ENCODE results near the gene STPG3. TPM values are rescaled to one million over a fixed set of nuclear protein-coding genes. Genes with fewer than 3 reads are reported as not detected.

The STPG3 gene
- total and polyA plus RNA-seq, 3 donors from 2014 or later, result 14.6 to 58.9 (median 34.1) TPM

- intact Hi-C loops (cut with DNase I; ENCODE audit: low total_unique reads), result no loop called here
- WGBS, 2 donors, result 69 to 81% methylated on average over 2 to 6 of the region's 6 CpGs
- H3K4me3 ChIP-seq, result no peak overlapping the region
- TF ChIP-seq POLR2A (IDR thresholded peaks at IDR 0.05), result no peak
- TF ChIP-seq, protein P1, sequence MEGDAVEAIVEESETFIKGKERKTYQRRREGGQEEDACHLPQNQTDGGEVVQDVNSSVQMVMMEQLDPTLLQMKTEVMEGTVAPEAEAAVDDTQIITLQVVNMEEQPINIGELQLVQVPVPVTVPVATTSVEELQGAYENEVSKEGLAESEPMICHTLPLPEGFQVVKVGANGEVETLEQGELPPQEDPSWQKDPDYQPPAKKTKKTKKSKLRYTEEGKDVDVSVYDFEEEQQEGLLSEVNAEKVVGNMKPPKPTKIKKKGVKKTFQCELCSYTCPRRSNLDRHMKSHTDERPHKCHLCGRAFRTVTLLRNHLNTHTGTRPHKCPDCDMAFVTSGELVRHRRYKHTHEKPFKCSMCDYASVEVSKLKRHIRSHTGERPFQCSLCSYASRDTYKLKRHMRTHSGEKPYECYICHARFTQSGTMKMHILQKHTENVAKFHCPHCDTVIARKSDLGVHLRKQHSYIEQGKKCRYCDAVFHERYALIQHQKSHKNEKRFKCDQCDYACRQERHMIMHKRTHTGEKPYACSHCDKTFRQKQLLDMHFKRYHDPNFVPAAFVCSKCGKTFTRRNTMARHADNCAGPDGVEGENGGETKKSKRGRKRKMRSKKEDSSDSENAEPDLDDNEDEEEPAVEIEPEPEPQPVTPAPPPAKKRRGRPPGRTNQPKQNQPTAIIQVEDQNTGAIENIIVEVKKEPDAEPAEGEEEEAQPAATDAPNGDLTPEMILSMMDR (IDR thresholded peaks at IDR 0.05), result no peak
- no peaks in the 10 kb centered on the region for H3K36me3 ChIP-seq (ENCODE audit: low read depth, missing control alignments)
- no peaks in the 10 kb centered on the region for H3K27me3 ChIP-seq
- DNase-seq, result no peak
- H3K9me3 ChIP-seq, result no peaks in the 10 kb centered on the region
- H3K4me1 ChIP-seq, result peaks cover 41% of the 10 kb centered on the region
- no peak overlapping the region for H3K27ac ChIP-seq
Observed at GRCh38 chr9:137247916-137248175, 3.2 kb upstream of the STPG3 start.

DNA sequence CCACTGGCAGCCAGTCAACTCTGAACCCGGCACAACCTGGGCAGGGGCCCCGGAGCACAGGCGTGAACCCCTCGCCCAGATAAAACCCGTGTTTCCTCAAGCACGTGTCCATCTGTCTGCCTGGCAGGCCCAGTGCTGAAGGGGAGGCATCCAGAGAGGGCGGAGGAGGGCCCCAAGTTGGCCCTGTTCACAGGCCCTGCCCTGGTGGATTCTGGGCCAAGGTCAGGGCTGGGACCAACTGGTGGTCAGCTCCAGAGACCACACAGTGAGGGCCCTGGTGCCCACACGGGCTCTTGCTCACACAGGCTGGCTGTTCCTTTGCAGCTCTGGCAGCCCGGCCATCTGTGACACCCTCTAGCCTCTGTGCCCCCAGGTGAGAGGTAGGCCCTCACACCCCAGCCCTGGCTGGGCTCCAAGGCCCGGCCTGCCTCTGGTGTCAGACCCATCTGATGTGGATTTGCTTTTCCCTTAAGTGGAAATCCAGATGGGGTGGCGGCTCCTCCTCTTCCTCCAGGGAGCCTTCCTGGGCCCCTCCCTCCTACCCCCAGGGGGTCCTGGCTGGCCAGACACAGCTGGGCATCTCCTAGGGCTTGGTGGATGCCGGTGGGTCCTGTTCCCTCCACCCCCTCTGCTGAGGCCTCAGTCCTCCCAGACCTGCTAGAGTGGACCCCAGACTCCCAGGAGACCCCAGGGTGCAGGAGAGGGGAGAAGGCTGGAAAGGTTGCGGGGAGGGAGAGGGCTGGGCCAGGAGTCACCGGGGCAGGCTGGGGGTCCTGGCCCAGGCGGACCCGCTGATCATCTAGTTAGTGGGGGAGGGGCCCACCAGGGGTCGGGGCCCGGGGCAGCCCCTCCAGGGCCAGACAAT lies 525 bp upstream of the STPG3 start:
- intact Hi-C loops (cut with DNase I; ENCODE audit: low total_unique reads), result no loop called here
- WGBS, 2 donors, result 40 to 74% methylated on average over 6 to 17 of the region's 18 CpGs
- Histone ChIP-seq H3K4me1 (peaks cover 56% of the 10 kb centered on the region), H3K27me3 (no peaks in the 10 kb centered on the region), H3K27ac (peak overlapping the region; percentile 18 to 36), H3K36me3 (ENCODE audit: low read depth, missing control alignments) (no peaks in the 10 kb centered on the region), H3K9me3 (no peaks in the 10 kb centered on the region), H3K4me3 (no peak overlapping the region)
- no peak for TF ChIP-seq POLR2A (IDR thresholded peaks at IDR 0.05)
- TF ChIP-seq, protein P1 (IDR thresholded peaks at IDR 0.05), result no peak
- DNase-seq, result peak; percentile 85

GRCh38 chr9:137251490-137252268 lies 593 bp downstream of the STPG3 start:
- intact Hi-C loops (cut with DNase I; ENCODE audit: low total_unique reads), result no loop called here
- Histone ChIP-seq H3K9me3 (no peaks in the 10 kb centered on the region), H3K27ac (peak overlapping the region; percentile 18 to 36), H3K4me3 (no peak overlapping the region), H3K27me3 (no peaks in the 10 kb centered on the region), H3K4me1 (peaks cover 64% of the 10 kb centered on the region), H3K36me3 (ENCODE audit: low read depth, missing control alignments) (no peaks in the 10 kb centered on the region)
- 88 to 91% methylated on average over 9 to 21 of the region's 22 CpGs for WGBS, 2 donors
- no peak for TF ChIP-seq POLR2A (IDR thresholded peaks at IDR 0.05)
- TF ChIP-seq, protein P1 (IDR thresholded peaks at IDR 0.05), result no peak
- DNase-seq, result no peak

DNA sequence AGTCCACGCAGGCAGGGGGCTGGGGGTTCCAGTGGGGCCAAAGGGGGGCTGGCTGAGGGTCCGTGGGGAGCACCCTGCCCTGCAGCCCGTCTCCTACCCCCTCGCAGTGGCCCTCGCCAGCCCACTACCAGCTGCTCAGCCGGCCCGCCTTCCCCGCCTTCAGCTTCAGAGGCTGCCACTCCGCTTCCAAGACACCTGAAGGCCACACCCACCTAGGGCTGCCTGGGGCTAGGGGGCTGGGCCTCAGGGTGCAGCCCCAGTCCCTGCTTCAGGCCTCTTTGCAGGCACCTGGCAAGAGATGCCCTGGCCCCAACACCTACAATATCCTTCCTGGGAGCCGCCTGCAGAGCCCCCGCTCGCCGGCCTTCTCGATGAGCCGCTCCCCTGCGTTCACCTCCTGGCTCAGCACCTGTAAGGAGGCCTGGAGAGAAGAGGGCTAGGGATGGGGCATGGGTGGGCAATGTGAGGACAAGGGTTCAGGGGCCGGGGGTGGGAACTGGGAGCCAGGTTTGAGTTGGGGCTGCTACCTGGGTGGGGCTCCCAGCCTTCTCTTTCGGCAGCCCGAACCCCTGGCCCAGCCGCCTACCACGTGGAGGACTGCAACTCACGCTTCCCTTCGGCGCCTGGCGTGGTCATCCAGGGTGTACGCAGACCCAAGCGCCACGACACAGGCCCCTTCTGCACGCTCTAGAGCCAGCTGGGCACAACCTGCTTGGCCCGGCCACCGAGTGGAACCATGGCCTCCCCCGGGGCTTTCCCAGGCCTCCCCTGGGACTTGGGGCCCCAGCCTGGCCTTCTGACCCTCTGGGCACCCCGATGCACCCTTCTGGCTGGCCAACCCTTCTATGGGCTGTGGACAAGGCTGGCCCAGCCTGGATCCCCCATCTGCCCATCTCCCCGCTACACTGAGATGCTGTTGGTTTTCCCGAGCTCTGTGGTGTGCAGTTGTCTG lies 1.7 kb downstream of the STPG3 start:
- TF ChIP-seq, protein P1 (IDR thresholded peaks at IDR 0.05), result no peak
- TF ChIP-seq POLR2A (IDR thresholded peaks at IDR 0.05), result no peak
- intact Hi-C loops (cut with DNase I; ENCODE audit: low total_unique reads), result no loop called here
- Histone ChIP-seq H3K4me3 (no peak overlapping the region), H3K27me3 (no peaks in the 10 kb centered on the region), H3K36me3 (ENCODE audit: low read depth, missing control alignments) (no peaks in the 10 kb centered on the region), H3K4me1 (peaks cover 56% of the 10 kb centered on the region), H3K27ac (no peak overlapping the region), H3K9me3 (no peaks in the 10 kb centered on the region)
- WGBS, 2 donors, result 83 to 92% methylated on average over 25 to 35 of the region's 35 CpGs
- DNase-seq, result no peak
